Measurements from ENCODE around the gene APOL3.
"Not testable (repeated sequence)": the region's sequence is repeated elsewhere in the genome, so short reads cannot be mapped to it uniquely, and the experiment has no call there.

APOL3 gene

GRCh38 chr22:36129486-36130388 lies 30.8 kb downstream of the APOL3 start:
- no peak for DNase-seq

DNA sequence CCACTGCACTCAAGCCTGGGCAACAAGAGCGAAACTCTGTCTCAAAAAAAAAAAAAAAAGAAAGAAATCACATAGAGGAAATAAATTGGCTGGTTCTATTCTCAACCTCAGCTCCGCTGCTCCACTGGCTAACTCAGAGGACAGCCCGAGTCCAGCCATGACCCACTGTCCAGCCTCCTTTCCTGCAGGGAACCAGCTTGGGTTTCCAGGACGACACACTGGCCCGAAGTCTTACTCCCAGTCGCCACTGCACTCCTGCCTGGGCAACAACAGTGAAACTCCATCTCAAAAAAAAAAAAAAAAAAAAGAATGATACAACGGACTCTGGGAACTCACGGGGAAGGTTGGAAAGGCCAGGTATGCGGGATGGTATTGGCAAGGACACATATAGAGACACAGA lies 31.5 kb downstream of the APOL3 start:
- DNase-seq, result no peak

GRCh38 chr22:36125994-36126531 lies 34.5 kb downstream of the APOL3 start:
- DNase-seq, result no peak

GRCh38 chr22:36125434-36125833 lies 35.1 kb downstream of the APOL3 start:
- no peak for DNase-seq

- no peak for DNase-seq
These were observed 35.9 kb downstream of the APOL3 start for GRCh38 chr22:36124666-36125065.

GRCh38 chr22:36123673-36124630 lies 36.6 kb downstream of the APOL3 start:
- DNase-seq, result peak; percentile 92

DNA sequence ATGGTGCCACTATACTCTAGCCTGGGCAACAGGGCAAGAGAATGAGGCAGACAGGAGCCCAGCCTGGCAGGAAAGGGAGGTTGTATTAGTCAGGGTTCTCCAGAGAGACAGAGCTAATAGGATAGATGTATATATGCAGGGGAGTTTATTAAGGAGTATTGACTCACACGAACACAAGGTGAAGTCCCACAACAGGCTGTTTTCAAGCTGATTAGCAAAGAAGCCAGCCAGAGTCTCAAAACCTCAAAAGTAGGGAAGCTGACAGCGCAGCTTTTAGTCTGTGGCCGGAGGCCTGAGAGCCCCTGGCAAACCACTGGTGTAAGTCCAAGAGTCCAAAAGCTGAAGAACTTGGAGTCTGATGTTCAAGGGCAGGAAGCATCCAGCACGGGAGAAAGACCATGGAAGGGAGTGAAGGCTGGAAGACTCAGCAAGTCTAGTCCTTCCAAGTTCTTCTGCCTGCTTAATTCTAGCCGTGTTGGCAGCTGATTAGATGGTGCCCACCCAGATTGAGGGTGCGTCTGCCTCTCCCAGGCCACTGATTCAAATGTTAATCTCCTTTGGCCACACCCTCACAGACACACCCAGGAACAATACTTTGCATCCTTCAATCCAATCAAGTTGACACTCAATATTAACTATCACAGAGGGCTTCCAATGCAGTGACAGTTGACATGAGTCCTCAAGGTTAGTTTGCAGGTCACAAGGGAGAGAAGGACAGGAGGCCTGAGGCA lies 39.8 kb downstream of the APOL3 start:
- DNase-seq, result not testable (repeated sequence)

DNA sequence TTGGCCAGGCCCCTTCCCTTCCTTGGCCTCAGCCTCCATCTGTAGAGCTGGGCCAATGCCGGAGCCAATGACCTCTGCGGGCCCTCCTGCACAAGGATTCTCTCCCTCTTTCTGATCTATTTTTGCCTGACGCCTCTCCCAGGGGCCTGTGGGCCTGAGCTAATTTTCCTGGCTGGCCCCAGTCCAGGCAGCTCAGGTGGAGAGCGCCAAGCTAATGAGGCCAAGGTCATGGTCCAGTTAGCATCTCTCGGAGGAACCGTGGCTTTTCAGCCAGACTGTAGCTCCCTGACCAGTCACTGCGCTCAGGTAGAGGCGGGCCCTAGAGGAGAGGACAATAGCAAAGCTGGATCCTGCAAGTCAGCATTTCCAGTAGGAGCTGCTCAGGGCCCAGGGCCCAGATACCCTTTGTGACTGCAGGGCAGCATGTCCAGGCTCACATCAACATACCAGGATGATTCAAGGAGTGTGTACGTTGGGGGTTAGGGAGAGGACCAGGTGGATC lies 43.5 kb downstream of the APOL3 start:
- no peak for DNase-seq

DNA sequence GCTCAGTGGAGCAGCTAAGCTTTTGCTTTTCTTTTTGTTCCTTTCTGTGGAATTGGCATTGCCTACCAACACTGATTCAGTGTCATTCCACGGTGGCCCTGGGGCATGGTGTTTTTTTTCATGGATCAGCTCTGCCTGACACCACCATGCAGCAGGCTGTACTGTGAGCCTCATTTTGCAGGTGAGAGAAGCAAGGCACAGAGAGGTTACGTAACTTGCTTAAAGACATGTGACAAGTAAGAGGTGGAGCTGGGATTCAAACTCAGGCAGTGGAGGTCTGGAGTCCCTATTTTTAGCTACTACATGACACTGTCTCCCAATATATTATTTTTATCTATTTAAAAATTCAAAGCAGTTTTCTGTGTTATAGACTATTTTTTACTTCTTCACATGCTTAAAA lies 44.4 kb downstream of the APOL3 start:
- no peak for DNase-seq

- no peak for DNase-seq
These were observed 47.4 kb downstream of the APOL3 start for GRCh38 chr22:36113121-36113520.

DNA sequence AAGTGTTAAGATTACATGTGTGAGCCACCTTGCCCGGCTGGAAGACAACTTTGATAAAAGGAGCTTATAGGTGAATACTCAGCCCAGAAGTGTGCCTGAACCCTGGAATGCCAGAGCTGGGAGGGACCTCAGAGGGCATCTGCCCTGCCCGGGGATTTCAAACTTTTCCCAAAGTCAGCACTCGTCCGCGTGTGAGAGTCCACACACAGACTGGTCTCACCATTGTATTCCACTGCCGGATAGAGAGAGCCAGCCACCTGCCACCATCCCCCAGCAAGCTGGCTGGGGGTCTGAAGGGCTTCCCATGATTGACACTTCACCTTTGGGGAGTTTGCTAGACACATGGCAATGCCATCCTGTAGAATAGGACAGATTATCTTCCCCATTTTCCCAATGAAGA lies 49.2 kb downstream of the APOL3 start:
- no peak for DNase-seq

DNA sequence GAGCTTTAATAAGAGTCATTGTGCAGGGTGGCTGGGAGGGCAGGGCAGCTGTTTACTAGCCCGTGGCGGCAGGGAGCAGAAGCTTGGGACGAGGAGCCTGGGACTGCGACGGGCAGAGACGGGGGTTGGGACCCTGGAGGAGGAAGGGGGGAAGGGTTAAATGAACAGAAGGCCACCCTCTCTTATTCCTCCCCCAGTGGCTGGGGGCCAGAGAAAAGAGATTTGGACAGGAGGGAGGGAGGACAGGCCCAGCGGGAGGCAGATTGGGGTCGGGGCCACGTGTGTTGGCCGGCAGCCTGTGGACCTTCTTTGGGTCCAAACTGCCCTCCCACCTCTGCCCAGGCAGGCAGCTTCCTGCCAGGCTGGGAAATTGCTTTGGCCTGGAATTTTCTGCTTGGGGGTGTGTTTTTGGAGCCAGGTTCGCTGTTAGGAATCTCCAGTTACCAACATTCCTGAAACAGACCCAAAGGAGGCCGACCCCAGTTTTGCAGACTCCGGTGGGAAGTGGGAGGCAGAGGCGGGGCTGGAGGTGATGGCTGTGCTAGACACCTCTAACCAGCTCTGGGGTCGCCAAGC lies 50.2 kb downstream of the APOL3 start:
- no peak for DNase-seq

- no peak for DNase-seq
These were observed 53.1 kb downstream of the APOL3 start for GRCh38 chr22:36107436-36107835.

DNA sequence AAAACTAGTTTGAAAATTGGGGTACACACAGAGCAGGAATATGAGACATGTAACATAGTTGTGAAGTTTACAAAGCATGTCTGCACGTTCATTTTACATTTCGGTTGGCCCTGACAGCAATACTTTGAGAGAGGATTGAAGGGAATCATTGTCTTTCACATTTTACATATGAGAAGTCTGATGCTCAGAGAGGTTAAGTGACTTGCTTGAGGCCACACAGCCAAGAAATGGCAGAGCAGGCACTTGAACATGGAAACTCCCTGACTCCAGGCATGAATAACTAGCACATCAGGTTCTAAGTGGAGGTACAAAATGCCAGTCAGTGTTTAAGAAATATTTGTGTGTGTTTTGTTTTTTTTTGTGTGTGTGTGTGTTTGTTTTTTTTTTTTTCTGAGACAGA lies 53.6 kb downstream of the APOL3 start:
- no peak for DNase-seq

DNA sequence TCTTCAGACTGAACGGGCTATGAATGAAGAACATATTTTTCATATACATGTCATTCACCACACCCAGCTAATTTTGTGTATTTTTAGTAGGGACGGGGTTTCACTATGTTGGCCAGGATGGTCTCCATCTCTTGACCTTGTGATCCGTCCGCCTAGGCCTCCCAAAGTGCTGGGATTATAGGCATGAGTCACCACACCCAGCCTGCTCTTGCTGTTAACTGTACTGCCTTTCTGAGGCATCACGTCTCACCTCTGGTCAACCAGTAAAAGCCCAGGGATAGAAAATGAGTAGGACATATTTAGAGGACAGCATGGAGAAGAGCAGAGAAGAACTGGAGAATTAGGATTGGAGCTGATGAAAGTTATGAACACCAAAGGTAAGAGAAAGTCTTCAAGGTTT lies 55.6 kb downstream of the APOL3 start:
- DNase-seq, result no peak

- DNase-seq, result no peak
These were observed 56.1 kb downstream of the APOL3 start for GRCh38 chr22:36104435-36104834.

DNA sequence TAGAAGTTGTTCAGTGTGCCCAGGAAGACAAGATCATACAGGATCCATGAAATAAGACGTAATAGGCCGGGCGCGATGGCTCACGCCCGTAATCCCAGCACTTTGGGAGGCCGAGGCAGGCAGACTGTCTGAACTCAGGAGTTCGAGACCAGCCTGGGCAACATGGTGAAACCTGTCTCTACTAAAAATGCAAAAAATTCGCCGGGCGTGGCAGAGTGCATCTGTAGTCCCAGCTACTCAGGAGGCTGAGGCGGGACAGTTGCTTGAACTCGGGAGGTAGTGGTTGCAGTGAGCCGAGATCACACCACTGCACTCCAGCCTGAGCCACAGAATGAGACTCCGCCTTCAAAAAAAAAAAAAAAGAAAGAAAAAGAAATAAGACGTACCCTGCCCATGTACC lies 56.7 kb downstream of the APOL3 start:
- no peak for DNase-seq

DNA sequence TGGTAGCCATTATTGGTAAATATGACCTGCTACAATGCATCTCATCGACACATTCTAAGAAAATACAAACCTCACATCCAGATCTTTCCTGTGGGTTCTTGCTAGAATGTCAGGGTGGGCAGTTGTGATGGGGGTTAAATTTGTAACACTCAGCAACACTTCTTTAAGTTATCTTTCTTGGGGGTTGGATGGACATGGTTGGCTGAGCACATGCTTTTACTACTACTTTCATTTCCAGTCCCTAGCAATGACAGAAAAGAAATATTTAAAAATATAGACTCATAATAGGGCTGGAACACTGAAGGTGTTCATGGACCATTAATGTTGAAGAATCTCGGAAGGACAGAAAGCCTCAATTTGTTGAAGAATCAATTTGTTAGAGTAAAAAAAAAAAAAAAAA lies 57.6 kb downstream of the APOL3 start:
- no peak for DNase-seq

DNA sequence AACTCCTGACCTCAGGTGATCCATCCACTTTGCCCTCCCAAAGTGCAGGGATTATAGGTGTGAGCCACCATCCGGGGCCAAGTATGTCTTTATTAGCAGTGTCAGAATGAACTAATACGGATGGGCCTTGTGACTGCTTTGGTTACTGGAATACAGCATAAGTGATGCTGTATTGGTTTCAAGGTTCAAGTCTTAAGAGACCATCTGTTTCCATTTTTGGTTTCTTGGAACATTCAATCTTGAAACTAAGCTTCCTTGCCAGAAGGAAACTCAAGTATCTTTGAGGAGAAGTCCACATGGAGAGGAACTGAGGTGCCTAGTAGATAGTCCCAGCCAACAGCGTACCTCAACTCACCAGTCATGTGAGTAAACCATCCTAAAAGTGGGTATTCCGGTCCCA lies 58.8 kb downstream of the APOL3 start:
- no peak for DNase-seq

GRCh38 chr22:36100908-36101307 lies 59.6 kb downstream of the APOL3 start:
- DNase-seq, result not testable (repeated sequence)

DNA sequence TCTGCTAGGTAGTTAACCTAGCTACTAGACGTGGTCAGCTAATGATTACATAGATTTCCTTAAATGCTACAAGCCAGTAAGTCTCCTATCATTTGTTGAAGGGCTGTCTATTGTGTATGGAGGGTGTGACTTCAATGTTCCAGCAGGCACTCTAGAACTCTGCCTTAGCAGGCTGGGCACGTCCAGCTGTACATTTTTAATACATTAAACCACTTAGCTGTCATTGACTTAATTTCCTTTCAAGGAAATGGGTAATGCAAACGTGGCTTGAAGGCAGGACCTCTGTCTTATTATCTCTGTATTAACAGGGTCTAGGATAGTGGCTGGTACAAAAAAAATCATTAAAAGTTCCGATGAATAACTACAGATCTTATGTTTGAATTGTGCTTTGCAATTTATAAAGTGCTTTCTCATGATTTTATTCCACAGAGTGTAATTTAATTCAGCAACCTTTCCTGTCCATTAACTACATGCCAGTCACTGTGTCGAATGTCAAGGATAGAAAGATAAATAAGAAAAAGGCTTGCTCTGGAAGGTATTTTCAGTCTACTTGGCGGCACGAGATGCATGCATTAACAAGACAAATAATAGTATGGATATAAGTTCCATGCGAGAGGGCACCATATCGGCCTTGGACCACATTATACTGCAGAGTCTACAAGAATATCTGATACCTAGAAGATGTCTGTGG lies 60.3 kb downstream of the APOL3 start:
- DNase-seq, result no peak

GRCh38 chr22:36099561-36099960 lies 61.0 kb downstream of the APOL3 start:
- DNase-seq, result not testable (repeated sequence)
